ENCODE results near the gene KCNC1.

The KCNC1 gene

GRCh38 chr11:17786824-17787525, 52.4 kb downstream of the KCNC1 start:
- in situ Hi-C loops (cut with MboI; ENCODE audit: low sequenced_read_pairs) = no loop called here

DNA sequence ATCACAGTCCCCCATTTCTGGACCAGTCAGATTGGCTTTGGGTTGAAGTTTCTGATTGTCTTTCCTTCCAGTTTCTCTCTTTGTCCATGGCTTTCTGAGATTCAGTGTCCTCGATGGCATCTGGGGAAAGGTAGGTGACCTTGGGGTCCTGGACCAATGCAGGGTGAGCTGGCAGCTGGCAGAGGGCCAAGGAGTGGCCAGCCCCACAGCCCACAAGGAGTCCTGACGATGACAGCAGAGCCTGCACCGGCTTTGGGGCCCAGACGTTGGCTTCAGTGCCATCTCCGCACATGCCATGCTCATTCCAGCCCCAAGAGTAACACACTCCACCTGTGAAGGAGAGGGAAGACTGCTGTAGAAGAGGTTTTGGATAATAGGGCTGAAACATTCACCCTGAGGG, 53.5 kb downstream of the KCNC1 start:
- in situ Hi-C loops (cut with MboI; ENCODE audit: low sequenced_read_pairs) = no loop called here

DNA sequence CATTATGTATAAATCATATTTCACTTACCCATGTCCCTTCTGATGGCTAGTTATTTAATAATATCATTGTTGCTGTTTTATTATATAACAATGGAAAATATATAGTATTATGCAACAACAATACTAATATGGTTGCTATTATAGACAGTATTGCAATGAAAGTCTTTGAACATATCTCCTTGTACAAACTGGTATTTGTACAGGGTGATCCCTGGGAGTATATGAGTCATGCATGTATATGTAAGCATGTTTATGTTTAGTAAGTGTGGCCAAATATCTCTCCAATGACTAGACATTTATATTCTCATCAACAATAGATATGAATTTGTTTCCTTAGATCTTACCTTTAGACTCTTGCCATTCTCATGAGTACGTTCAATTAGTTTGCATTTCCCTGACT, 55.9 kb downstream of the KCNC1 start:
- in situ Hi-C loops (cut with MboI; ENCODE audit: low sequenced_read_pairs) = no loop called here

GRCh38 chr11:17791144-17791543, 56.6 kb downstream of the KCNC1 start:
- in situ Hi-C loops (cut with MboI; ENCODE audit: low sequenced_read_pairs) = no loop called here

- in situ Hi-C loops (cut with MboI; ENCODE audit: low sequenced_read_pairs) = no loop called here
These were observed 57.6 kb downstream of the KCNC1 start for GRCh38 chr11:17792161-17792560.

DNA sequence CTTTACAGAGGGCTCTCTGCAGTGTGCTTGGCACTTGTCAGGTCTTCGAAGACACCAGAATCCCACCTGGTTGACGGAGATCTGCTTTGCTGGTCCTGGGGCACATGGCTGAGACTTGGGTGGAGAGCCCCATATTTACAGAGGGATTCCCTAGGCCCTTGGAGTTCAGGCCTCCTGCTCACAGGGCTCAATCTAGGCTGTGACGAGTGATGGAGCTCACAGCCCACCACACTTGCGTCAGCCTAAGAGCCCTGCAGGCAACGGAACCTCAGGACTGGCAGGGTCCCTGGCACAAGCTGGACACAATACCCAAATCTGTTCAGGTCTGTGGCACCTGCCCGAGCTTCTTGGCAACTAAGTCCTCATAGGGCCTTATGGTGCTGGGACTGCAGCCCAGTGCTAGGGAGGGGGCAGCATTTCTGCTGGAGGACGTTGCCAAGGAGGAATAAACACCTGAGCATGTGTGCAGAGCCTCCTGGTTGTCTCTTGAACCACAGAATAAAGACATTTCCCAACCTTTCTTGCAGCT, 59.1 kb downstream of the KCNC1 start:
- in situ Hi-C loops (cut with MboI; ENCODE audit: low sequenced_read_pairs) = no loop called here

DNA sequence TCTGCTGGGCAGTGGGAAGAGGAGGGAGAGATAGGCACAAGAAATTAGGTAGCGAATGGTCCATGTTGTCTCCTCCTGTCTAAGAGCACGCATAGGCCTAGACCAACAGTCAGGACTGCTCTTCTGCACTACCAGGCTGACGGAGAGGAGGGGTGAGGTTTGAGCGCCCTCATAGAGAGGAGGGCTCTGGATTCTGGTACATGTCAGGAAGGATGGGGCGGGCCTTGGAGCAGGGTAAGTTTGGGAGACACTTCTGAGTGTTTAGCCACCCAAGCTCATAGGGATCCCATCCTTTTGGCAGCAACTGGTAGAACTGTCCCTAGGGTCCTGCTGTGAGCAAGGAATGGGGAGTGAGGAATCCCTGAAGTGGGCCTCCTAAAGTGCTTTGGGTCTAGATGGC, 60.4 kb downstream of the KCNC1 start:
- in situ Hi-C loops (cut with MboI; ENCODE audit: low sequenced_read_pairs) = no loop called here

- in situ Hi-C loops (cut with MboI; ENCODE audit: low sequenced_read_pairs) = no loop called here
These were observed 61.6 kb downstream of the KCNC1 start for GRCh38 chr11:17796154-17796553.

DNA sequence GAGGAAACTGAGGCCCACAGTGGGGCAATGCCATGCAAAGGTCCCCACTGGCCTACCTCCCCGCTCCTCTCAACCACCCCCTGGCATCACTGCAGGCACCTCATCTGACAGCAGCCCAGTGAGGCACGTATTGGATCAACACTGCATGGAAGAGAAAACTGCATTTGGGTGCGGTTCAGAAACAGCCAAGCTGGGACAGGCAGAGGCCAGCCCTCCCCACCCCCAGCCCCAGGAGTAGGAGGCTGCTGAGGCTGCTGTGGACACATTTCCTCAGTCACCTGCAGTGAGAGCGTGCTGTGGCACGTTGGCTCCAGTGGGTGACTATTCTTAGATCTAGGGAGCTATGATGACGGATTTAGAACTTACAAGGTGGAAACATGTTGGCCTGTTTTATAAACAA, 63.7 kb downstream of the KCNC1 start:
- in situ Hi-C loops (cut with MboI; ENCODE audit: low sequenced_read_pairs) = no loop called here

GRCh38 chr11:17798716-17799115, 64.1 kb downstream of the KCNC1 start:
- in situ Hi-C loops (cut with MboI; ENCODE audit: low sequenced_read_pairs) = no loop called here

DNA sequence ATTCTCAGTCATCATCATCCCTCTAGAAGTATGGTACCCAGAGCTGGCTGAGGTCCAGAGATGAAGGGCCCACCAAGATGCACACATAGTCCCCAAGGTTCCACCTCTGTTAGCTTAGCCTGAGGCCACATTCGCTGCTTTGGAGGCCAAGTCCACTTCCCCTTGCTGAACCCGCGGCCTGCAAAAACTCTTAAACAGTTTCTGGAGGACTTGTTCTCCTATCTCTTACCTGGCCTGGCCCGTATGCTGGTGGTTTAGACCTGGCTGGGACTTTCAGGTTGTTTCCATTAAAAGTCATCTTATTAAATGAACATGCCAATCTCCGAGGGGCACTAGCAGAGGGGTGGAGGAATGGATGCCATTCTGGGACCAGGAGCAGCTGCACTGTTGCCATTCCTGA, 64.6 kb downstream of the KCNC1 start:
- in situ Hi-C loops (cut with MboI; ENCODE audit: low sequenced_read_pairs) = no loop called here

GRCh38 chr11:17801166-17801565, 66.6 kb downstream of the KCNC1 start:
- in situ Hi-C loops (cut with MboI; ENCODE audit: low sequenced_read_pairs) = no loop called here

- in situ Hi-C loops (cut with MboI; ENCODE audit: low sequenced_read_pairs) = no loop called here
These were observed 67.9 kb downstream of the KCNC1 start for GRCh38 chr11:17802491-17802890.

DNA sequence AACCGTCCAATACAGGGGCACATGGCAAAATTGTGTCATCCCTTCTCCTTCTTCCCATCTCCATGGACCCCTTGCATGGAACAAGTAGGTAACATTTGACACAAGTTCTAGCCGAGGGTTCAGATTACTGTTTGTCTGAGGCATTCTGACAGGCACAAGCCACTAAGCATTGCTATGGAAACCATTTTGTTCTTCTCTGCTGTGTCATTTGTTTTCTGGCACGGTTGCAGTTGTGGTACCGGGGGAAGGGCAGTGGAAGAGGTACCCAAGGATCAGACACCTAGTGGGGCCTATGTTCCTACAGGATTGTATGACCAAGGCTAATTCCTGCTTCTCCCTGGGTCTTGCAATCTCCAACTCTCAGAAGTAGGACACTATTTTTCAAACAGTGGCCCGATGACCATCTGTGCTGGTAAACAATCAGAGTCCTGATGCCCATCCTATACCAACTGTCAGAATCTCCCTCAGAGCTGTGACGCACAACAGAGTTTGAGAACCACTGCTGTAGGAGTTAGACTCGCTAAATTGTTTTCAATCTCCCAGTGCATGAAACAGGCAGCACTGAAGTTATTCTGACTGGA, 69.3 kb downstream of the KCNC1 start:
- in situ Hi-C loops (cut with MboI; ENCODE audit: low sequenced_read_pairs) = no loop called here

- in situ Hi-C loops (cut with MboI; ENCODE audit: low sequenced_read_pairs) = no loop called here
These were observed 70.5 kb downstream of the KCNC1 start for GRCh38 chr11:17805043-17805442.

- in situ Hi-C loops (cut with MboI; ENCODE audit: low sequenced_read_pairs) = no loop called here
These were observed 71.3 kb downstream of the KCNC1 start for GRCh38 chr11:17805873-17806272.

DNA sequence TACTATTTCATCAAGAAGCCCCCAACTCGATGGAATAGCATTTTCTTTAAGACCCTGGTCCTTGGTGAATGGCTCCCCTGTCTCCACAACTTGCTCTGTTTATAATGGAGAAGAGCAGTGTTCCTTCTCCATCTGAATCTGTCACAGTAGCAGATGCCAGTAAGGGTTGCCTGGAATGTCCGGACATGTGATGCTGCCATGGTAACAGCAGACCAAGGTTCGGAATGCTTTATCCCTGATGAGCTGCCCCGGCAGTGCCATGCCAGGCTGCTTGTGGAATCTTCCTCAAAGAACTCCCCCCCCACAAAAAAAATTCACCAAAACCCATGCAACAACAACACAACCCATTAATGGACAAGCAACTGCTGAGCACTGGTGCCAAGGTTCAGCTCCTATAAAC, 72.5 kb downstream of the KCNC1 start:
- in situ Hi-C loops (cut with MboI; ENCODE audit: low sequenced_read_pairs) = no loop called here

DNA sequence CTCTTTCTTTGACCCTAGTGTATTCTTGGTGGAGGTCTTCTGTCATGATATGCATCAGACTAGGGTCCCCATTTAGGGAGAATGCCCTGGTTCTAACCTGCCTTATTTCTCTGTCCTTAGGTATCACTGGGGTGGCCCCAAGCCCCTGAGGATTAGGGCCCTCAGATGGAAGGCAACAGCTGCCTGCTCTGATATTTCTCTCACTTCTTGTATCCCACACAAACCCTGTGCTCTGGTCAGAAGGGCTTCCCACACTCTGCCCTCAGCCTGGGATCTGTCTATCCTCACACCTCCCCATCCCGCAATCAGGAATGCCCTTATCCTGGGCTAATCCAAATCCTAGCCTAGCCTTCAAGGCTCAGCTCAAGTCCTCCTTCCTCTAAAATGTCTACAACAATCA, 75.5 kb downstream of the KCNC1 start:
- in situ Hi-C loops (cut with MboI; ENCODE audit: low sequenced_read_pairs) = no loop called here

- in situ Hi-C loops (cut with MboI; ENCODE audit: low sequenced_read_pairs) = no loop called here
These were observed 76.2 kb downstream of the KCNC1 start for GRCh38 chr11:17810746-17811145.

- in situ Hi-C loops (cut with MboI; ENCODE audit: low sequenced_read_pairs) = no loop called here
These were observed 76.8 kb downstream of the KCNC1 start for GRCh38 chr11:17811352-17811751.

DNA sequence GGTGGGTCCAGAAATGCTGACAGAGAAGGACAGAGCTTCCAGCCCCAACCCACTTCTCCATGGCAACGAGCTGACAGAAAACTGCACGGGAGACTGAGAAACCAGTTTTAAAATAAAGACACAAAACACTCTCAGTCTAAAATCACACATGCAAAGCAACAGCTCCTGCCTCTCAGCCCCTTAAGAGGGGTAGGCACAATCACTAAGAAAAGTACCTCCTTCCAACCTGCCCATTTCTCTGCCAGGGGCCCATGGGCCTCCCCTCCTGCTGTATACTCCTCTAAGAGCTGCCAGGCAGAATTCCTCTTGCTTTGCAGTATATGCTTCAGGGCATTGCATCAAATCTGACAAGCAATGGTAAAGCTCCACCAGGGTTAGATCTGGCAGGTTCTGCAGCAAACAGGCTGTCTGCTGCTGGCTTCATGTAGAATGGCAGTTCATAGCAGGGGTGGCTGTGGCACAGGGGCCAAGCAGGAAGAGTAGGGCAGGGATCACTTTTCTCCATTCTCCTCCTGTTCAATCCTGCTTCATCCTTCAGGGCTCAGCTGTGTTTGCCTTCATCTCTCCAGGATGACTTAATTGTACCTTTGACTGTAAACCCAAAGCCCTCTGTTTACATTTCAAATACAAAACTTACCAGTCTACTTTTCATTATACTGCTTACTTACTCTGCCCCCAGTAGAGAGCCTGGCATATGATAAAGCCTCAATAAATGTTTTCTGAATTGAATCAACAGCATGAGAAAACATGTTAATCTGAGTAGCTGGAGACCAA, 77.7 kb downstream of the KCNC1 start:
- in situ Hi-C loops (cut with MboI; ENCODE audit: low sequenced_read_pairs) = no loop called here

DNA sequence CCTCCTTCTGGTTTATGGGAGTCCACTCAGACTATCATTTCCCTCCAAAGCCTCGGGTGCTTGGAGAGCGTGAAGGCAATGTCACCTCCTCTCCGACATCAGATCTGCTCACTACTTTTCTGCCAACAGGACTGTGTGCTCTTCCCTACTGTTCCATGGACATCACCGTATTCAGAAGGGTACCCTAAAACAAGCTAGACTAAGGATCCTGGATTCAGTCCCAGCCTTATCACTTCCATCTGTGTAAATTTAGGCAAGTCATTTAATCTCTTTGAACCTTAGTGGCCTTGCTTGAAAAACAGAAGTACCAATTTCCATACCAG, 78.2 kb downstream of the KCNC1 start:
- in situ Hi-C loops (cut with MboI; ENCODE audit: low sequenced_read_pairs) = no loop called here

Data from HL-60/S4 treated with phorbol 12-myristate 13-acetate at 8.2 ng/mL for 4 days and 3 days (cell line).